Panc1 (cell line): Measurements from ENCODE around the gene CDC37L1. TPM values are rescaled to one million over a fixed set of nuclear protein-coding genes. Genes with fewer than 3 reads are reported as not detected.

Experiments
- ATAC-seq: fragments of 200-7000 bp; cut with Tn5 transposase; 2 replicates; pipeline ENCODE4 v1.9.1; 2020; ENCODE audit warnings: mild to moderate bottlenecking, moderate library complexity
- Bru-seq: library from RNA; stranded (reverse); fragments of 400-500 nt; gene quantifications from one replicate; lab custom pipeline; 2021; lab: Mats Ljungman, UMichigan
- BruChase-seq, 2 experiments: library from RNA; stranded (reverse); fragments of 400-500 nt; gene quantifications; one replicate each; lab custom pipeline; 2021; lab: Mats Ljungman, UMichigan
- BruUV-seq: library from RNA; stranded (reverse); fragments of 400-500 nt; replicated peaks from 2 replicates; lab custom pipeline; 2021; lab: Mats Ljungman, UMichigan
- CTCF ChIA-PET: fragments of 300-600 bp; sonication (Branson Sonifier 250); formaldehyde crosslinking; loops from one replicate; lab custom pipeline; 2022; ENCODE audit warnings: antibody characterized with exemption; lab: Charles Lee
- POLR2A ChIA-PET: fragments of 300-600 bp; sonication (Branson Sonifier 250); formaldehyde crosslinking; loops from one replicate; lab custom pipeline; 2022; ENCODE audit warnings: antibody characterized with exemption; lab: Charles Lee
- DNase-seq: peaks from one replicate; pipeline ENCODE4 v3.0.0-alpha.2; 2010; ENCODE audit warnings: low read depth, low spot score
- H3K27ac ChIP-seq: 2 replicates; pipeline ENCODE4 v1.5.1; 2011; ENCODE audit warnings: mild to moderate bottlenecking, low read length, inconsistent platforms
- H3K27me3 ChIP-seq: fragments of 200-500 bp; sonication (Bioruptor generic); 2 replicates; pipeline ENCODE4 v1.6.0; 2014; ENCODE audit warnings: low read length, inconsistent platforms; ENCODE audit not compliant: control insufficient read depth, insufficient read depth
- H3K36me3 ChIP-seq: fragments of 200-500 bp; sonication (Bioruptor generic); 2 replicates; pipeline ENCODE4 v1.5.1; 2014; ENCODE audit warnings: inconsistent platforms, mild to moderate bottlenecking, low read length, moderate library complexity; ENCODE audit not compliant: control insufficient read depth, insufficient read depth
- H3K4me1 ChIP-seq: 2 replicates; pipeline ENCODE4 v1.5.1; 2011; ENCODE audit warnings: inconsistent platforms, mild to moderate bottlenecking, low read length, moderate library complexity; ENCODE audit not compliant: control insufficient read depth, insufficient read depth
- H3K4me3 ChIP-seq, 2 experiments: 2 replicates each; pipeline ENCODE4 v1.5.1; 2011 to 2012; ENCODE audit warnings: low read depth in 2 of 2, low read length in 2 of 2, mild to moderate bottlenecking in 2 of 2, inconsistent platforms in 1 of 2, moderate library complexity in 1 of 2
- H3K9me3 ChIP-seq: fragments of 200-500 bp; sonication (Bioruptor generic); 2 replicates; pipeline ENCODE4 v1.5.1; 2014; ENCODE audit warnings: low read depth, mild to moderate bottlenecking, inconsistent platforms, low read length, moderate library complexity; ENCODE audit not compliant: control insufficient read depth, insufficient read depth
- CTCF ChIP-seq: fragments of 450-650 bp; IDR thresholded peaks from 2 replicates; pipeline ENCODE4 v1.5.1; 2017; ENCODE audit warnings: mild to moderate bottlenecking
- POLR2AphosphoS5 ChIP-seq: IDR thresholded peaks from 2 replicates; pipeline ENCODE4 v1.6.1; 2012; ENCODE audit warnings: mild to moderate bottlenecking, low read depth, low read length, moderate library complexity
- REST ChIP-seq, 2 experiments: IDR thresholded peaks; 2 replicates each; pipeline ENCODE4 v1.6.1; 2011 to 2012; ENCODE audit warnings: low read depth in 2 of 2, control low read depth in 1 of 2, low read length in 1 of 2, mild to moderate bottlenecking in 1 of 2, moderate library complexity in 1 of 2; ENCODE audit not compliant: insufficient read depth in 1 of 2
- SIN3A ChIP-seq: IDR thresholded peaks from 2 replicates; pipeline ENCODE4 v1.6.1; 2012; ENCODE audit warnings: low read depth, mild to moderate bottlenecking, low read length, moderate library complexity, borderline replicate concordance; ENCODE audit not compliant: insufficient read depth
- TCF7L2 ChIP-seq: IDR thresholded peaks from 2 replicates; pipeline ENCODE4 v1.6.1; 2011; ENCODE audit warnings: mild to moderate bottlenecking, low read depth, low read length, inconsistent platforms
- in situ Hi-C: cut with HindIII; loops from 2 replicates; pipeline ENCODE4 v1.10.0; 2016; ENCODE audit warnings: low sequenced_read_pairs, low pct_unique_long_range_greater_than_20kb
- intact Hi-C: fragments of 100-400 bp; cut with micrococcal nuclease; formaldehyde crosslinking; loops from one replicate; pipeline ENCODE4 v1.10.0; 2022; ENCODE audit not compliant: unreplicated experiment
- long read RNA-seq: library from polyadenylated mRNA; unstranded; transcript quantifications from one replicate; pipeline ENCODE4 v2.0.0, GENCODE V29; 2021; ENCODE audit not compliant: unreplicated experiment
- polyA plus RNA-seq: library from polyadenylated mRNA; unstranded; fragments of >200 nt; gene quantifications from one replicate; pipeline ENCODE4 v1.2.1, GENCODE V29; 2012; ENCODE audit warnings: missing spikeins; ENCODE audit not compliant: insufficient read length
- total RNA-seq: library from RNA; stranded (reverse); gene quantifications from one replicate; pipeline ENCODE4 v1.2.1, GENCODE V29; 2021; ENCODE audit not compliant: unreplicated experiment

Gene CDC37L1
- total RNA-seq (3.0 TPM), Bru-seq, nascent RNA (percentile 55 among the genes with signal in this experiment), BruChase-seq, experiment 1, labeled RNA remaining after a 2-hour chase (percentile 49 among the genes with signal in this experiment), BruChase-seq, experiment 2, labeled RNA remaining after a 6-hour chase (percentile 39 among the genes with signal in this experiment)
- 2.6 TPM for polyA plus RNA-seq
- long read RNA-seq, transcript CDC37L1-201 (7 exons, 3,502 nt): major isoform, 9 of 9 reads
- long read RNA-seq, partial matches to known transcripts: 0 of 9 reads
- long read RNA-seq, other reads (novel, unspliced or antisense): 0 of 9 reads

- peak within 1 kb of the TSS; percentile 63 to 71 for H3K4me3 ChIP-seq
- peak; percentile 100 for ATAC-seq
- no peaks in the 10 kb centered on the region for H3K27me3 ChIP-seq
- H3K36me3 ChIP-seq: peaks cover 3% of the 10 kb centered on the region; the same call in 1 of the 2 replicates
- no TSS peak for BruUV-seq
- POLR2A ChIA-PET: interaction anchor here (0.6 kb wide), 1 partner anchor 68 kb away, joined by 4 read pairs; no protein-coding TSS in a partner anchor
- in situ Hi-C loops (no loop called here), intact Hi-C loops (no loop called here)
- no peaks in the 10 kb centered on the region for H3K4me1 ChIP-seq
- TF ChIP-seq SIN3A: no peak
- TF ChIP-seq POLR2AphosphoS5: peak; percentile 69; the same call in 1 of the 2 replicates
- peak; percentile 37 for TF ChIP-seq CTCF
- TF ChIP-seq REST (IDR thresholded peaks at IDR 0.05; ENCODE audit: insufficient read depth in 1 of 2, low read depth in 2 of 2, low read length in 1 of 2): no peak
- TF ChIP-seq TCF7L2: no peak
- peak within 1 kb of the TSS; percentile 77 for H3K27ac ChIP-seq
- no peaks in the 10 kb centered on the region for H3K9me3 ChIP-seq
- peak; percentile 48 for DNase-seq
- CTCF ChIA-PET: no interaction called here
Measured at GRCh38 chr9:4679268-4680172, at the start of gene CDC37L1. CDC37L1 (plus strand) TSS chr9:4679569; CDS start chr9:4679768, 199 bp downstream.

- Histone ChIP-seq H3K4me3 (no peak overlapping the region), H3K27me3 (no peaks in the 10 kb centered on the region), H3K36me3 (no peaks in the 10 kb centered on the region), H3K27ac (no peak overlapping the region), H3K9me3 (no peaks in the 10 kb centered on the region), H3K4me1 (no peaks in the 10 kb centered on the region)
- in situ Hi-C loops (no loop called here), intact Hi-C loops (no loop called here)
- CTCF ChIA-PET: no interaction called here
- TF ChIP-seq REST (IDR thresholded peaks at IDR 0.05; ENCODE audit: insufficient read depth in 1 of 2, low read depth in 2 of 2, low read length in 1 of 2) (no peak), POLR2AphosphoS5 (no peak), TCF7L2 (no peak), CTCF (no peak), SIN3A (no peak)
- POLR2A ChIA-PET: no interaction called here
- DNase-seq: no peak
- no TSS peak for BruUV-seq
- no peak for ATAC-seq
Measured at GRCh38 chr9:4630836-4631235, 48.5 kb upstream of the CDC37L1 start.
